Stomach smooth muscle (tissue), 2 donors: Measurements from ENCODE around the gene TAS2R40.

Experiments used
- H3K27ac ChIP-seq: one replicate; pipeline ENCODE4 v1.7.0; 2013; ENCODE audit warnings: mild to moderate bottlenecking, low read length, inconsistent platforms
- H3K27me3 ChIP-seq, 2 donors: one replicate each; pipeline ENCODE4 v1.7.0; 2013; ENCODE audit warnings: low read length in 2 of 2; ENCODE audit not compliant: insufficient read depth in 2 of 2, control insufficient read depth in 1 of 2
- H3K36me3 ChIP-seq, 2 donors: one replicate each; pipeline ENCODE4 v1.7.0; 2013; ENCODE audit warnings: low read length in 2 of 2; ENCODE audit not compliant: control insufficient read depth in 2 of 2, insufficient read depth in 2 of 2
- H3K4me1 ChIP-seq: one replicate; pipeline ENCODE4 v1.7.0; 2013; ENCODE audit warnings: low read length; ENCODE audit not compliant: control insufficient read depth, insufficient read depth
- H3K4me3 ChIP-seq, 2 donors: one replicate each; pipeline ENCODE4 v1.7.0; 2013; ENCODE audit warnings: low read length in 2 of 2
- H3K9ac ChIP-seq, 2 donors: one replicate each; pipeline ENCODE4 v1.7.0; 2013; ENCODE audit warnings: low read length in 2 of 2, mild to moderate bottlenecking in 1 of 2
- H3K9me3 ChIP-seq, 2 donors: one replicate each; pipeline ENCODE4 v1.7.0; 2013; ENCODE audit warnings: low read length in 2 of 2; ENCODE audit not compliant: control insufficient read depth in 2 of 2
- donor health status: healthy.
- donor health status: Pancreatic carcinoma.

Gene TAS2R40

DNA sequence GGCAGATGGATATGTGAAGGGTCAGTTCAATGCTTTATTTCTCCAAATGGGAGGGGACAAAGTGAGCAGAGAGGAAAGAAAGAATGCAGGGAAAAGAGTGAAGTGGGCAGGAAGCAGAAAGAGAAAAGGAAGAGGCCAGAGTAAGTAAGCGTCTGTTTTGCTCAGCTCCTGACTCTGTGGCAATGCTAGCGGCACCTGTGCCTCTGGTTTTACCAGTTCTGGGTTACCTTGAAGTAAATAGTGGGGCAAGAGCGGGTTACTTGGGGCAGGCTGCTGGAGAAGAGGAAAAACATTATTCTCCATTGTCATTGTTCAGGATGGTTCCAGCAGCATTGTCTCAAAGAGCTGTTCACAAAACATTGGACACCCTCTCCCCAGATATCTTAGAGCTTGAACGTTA, 1.9 kb downstream of the TAS2R40 start:
- H3K27ac ChIP-seq, result no peak overlapping the region
- H3K4me3 ChIP-seq, result no peak overlapping the region
- H3K9ac ChIP-seq, result no peak overlapping the region
- H3K9me3 ChIP-seq, result no peaks in the 10 kb centered on the region
- no peaks in the 10 kb centered on the region for H3K27me3 ChIP-seq
- no peaks in the 10 kb centered on the region for H3K36me3 ChIP-seq
- no peaks in the 10 kb centered on the region for H3K4me1 ChIP-seq

DNA sequence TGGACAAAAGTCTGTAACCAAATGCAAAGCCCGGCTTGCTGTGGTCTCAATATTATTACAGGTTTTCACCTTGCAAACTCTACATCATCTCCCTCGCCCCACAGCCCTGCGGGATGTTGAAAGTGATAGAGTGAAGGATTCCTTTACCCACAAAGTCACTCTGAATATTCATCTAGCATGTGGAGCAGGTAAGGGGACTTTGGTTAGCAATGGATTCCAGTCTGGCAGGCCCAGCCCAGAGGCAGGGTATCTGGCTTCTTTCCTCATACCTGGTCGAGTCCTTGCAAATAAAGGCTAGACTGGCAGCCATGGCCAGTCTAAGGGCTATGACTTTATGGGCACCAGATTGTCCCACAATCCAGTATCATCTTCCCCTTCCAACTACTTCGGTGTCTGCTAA, 3.2 kb downstream of the TAS2R40 start:
- no peaks in the 10 kb centered on the region for H3K36me3 ChIP-seq
- H3K9ac ChIP-seq, result no peak overlapping the region
- no peaks in the 10 kb centered on the region for H3K9me3 ChIP-seq
- H3K4me1 ChIP-seq, result no peaks in the 10 kb centered on the region
- no peak overlapping the region for H3K27ac ChIP-seq
- no peak overlapping the region for H3K4me3 ChIP-seq
- H3K27me3 ChIP-seq, result no peaks in the 10 kb centered on the region

DNA sequence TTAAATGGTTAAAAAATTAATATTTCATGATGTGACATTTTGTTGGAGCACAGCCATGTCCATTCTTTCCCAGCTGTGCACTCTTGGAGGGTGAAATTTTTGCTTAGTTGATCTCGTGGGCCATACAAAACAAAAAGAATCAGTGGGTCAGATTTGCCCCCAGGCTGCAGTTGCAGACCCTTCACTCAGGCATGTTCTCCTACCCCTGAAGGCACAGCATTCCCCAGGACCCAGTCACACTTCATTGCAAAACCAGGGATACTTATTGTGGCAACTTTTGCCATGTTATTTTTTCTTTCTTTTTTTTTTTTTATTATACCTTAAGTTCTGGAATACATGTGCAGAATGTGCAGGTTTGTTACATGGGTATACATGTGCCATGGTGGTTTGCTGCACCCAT, 6.0 kb downstream of the TAS2R40 start:
- no peaks in the 10 kb centered on the region for H3K36me3 ChIP-seq
- H3K27ac ChIP-seq, result no peak overlapping the region
- no peaks in the 10 kb centered on the region for H3K9me3 ChIP-seq
- no peak overlapping the region for H3K9ac ChIP-seq
- H3K4me1 ChIP-seq, result no peaks in the 10 kb centered on the region
- H3K4me3 ChIP-seq, result no peak overlapping the region
- H3K27me3 ChIP-seq, result no peaks in the 10 kb centered on the region

DNA sequence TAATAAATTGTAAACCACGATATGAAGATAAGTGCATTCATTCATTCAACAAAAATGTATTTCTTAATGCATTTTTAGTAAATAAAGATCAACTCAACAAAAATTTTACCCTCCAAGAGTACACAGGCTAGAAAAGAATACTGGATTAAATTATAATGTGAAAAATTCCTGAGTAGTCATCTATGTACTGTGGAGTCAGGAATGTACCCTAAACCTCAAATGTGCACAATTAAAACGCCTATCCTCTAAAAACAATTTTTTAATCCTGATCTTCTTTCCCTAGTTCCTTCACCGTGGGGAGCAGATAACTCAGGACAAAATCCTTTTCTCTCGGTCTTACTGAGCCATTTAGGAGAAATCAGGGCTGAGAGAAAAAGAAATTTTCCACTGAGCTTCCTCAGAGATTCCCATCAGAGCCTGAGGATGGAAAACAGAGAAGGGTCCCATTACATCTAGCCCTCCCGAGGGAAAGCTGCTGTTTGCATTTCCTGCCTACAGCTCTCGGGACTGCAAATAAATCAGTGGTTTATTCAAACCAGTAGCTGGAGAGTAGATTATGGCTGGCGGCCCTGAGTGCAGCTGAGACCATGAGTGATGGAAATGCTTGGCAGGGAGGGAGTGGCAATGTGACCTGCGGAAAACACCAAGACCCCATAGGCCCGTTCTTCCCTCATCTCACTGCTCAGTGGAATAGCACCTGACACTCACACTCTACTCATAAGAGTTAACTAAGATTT, 7.4 kb downstream of the TAS2R40 start:
- no peaks in the 10 kb centered on the region for H3K27me3 ChIP-seq
- H3K4me1 ChIP-seq, result no peaks in the 10 kb centered on the region
- no peak overlapping the region for H3K27ac ChIP-seq
- H3K9me3 ChIP-seq, result no peaks in the 10 kb centered on the region
- H3K36me3 ChIP-seq, result no peaks in the 10 kb centered on the region
- no peak overlapping the region for H3K4me3 ChIP-seq
- no peak overlapping the region for H3K9ac ChIP-seq

DNA sequence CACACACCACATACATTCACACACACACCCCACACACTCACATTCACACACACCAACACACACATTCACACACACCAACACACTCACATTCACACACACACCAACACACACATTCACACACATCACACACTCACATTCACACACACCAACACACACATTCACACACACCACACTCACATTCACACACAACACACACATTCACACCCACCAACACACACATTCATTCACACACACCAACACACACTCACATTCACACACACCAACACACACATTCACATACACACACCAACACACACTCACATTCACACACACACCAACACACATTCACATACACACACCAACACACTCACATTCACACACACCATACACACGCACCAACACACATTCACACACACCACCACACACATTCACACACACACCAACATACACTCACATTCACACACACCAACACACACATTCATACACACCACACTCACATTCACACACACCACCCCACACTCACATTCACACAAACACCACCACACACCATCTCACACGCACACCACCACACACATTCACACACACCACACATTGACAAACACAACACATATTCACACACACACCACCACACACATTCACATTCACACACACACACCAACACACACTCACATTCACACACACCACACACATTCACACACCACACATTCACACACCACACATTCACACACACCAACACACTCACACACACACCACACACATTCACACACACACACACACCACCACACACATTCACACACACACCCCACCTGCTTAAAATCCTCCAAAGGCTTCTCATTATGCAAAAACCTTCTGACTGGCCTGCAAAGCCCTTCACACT, 9.0 kb downstream of the TAS2R40 start:
- H3K27me3 ChIP-seq, result no peaks in the 10 kb centered on the region
- H3K9ac ChIP-seq, result no peak overlapping the region
- no peaks in the 10 kb centered on the region for H3K36me3 ChIP-seq
- no peak overlapping the region for H3K27ac ChIP-seq
- H3K4me1 ChIP-seq, result no peaks in the 10 kb centered on the region
- no peak overlapping the region for H3K4me3 ChIP-seq
- H3K9me3 ChIP-seq, result peaks cover 0 to under 1% of the 10 kb centered on the region in 2 donors

DNA sequence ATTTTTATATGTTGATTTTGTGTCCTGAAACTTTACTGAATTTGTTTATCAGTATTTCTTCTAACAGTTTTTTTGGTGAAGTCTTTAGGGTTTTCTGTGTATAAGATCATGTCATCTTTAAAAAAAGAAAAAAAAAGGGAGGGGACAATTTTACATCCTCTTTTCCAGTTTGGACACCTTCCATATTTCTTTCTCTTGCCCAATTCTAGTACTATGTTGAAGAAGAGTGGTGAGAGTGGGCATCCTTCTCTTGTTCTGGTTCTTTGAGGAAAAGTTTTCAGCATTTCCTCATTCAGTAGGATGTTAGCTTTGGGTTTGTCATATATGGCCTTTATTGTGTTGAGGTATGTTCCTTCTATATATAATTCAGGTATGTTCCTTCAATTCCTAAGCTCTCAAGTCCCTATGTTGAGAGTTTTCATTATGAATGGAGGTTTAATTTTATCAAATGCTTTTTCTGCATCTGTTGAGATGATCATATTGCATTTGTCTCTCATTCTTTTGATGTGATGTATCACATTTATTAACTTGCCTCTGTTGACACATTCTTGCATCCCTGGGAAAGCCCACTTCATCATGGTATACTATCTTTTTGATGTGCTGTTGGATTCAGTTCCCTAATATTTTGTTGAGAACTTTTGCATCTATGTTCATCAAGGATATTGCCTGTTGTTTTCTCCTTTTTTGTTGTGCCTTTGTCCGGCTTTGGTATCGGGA, 12.1 kb downstream of the TAS2R40 start:
- Histone ChIP-seq H3K4me3 (no peak overlapping the region), H3K4me1 (no peaks in the 10 kb centered on the region), H3K27ac (no peak overlapping the region), H3K36me3 (no peaks in the 10 kb centered on the region), H3K27me3 (no peaks in the 10 kb centered on the region), H3K9me3 (peaks cover 0 to 5% of the 10 kb centered on the region in 2 donors), H3K9ac (no peak overlapping the region)

DNA sequence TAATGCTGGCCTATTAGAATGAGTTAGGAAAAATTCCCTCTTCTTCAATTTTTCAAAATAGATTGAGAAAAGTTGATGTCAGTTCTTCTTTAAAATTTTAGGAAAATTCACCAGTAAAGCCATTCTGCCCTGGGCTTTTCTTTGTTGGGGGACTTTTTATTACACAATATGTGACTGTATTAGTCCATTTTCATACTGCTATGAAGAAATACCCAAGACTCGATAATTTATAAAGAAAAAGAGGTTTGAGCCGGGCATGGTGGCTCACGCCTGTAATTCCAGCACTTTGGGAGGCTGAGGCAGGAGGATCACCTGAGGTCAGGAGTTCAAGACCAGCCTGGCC, 12.7 kb downstream of the TAS2R40 start:
- H3K27ac ChIP-seq, result no peak overlapping the region
- no peaks in the 10 kb centered on the region for H3K4me1 ChIP-seq
- H3K27me3 ChIP-seq, result no peaks in the 10 kb centered on the region
- no peak overlapping the region for H3K4me3 ChIP-seq
- peaks cover 0 to 5% of the 10 kb centered on the region in 2 donors for H3K9me3 ChIP-seq
- no peak overlapping the region for H3K9ac ChIP-seq
- no peaks in the 10 kb centered on the region for H3K36me3 ChIP-seq

DNA sequence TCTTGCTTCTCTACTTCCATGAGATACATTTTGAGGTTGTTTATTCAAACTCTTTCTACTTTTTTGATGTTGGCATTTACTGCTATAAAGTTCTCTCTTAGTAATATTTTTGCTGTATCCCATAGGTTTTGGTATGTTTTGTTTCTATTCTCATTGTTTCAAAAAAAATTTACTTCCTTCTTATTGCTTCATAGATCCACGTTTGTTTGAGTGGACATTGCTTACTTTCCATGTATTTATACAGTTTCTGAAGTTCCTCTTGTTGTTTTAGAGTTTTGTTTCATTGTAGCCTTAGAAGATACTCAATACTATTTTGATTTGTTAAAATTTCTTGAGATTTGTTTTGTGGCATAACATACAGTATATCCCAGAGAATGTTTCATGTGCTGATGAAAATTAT, 13.7 kb downstream of the TAS2R40 start:
- Histone ChIP-seq H3K9ac (no peak overlapping the region), H3K36me3 (no peaks in the 10 kb centered on the region), H3K27me3 (no peaks in the 10 kb centered on the region), H3K27ac (no peak overlapping the region), H3K4me1 (no peaks in the 10 kb centered on the region), H3K9me3 (peaks cover 0 to 5% of the 10 kb centered on the region in 2 donors), H3K4me3 (no peak overlapping the region)

DNA sequence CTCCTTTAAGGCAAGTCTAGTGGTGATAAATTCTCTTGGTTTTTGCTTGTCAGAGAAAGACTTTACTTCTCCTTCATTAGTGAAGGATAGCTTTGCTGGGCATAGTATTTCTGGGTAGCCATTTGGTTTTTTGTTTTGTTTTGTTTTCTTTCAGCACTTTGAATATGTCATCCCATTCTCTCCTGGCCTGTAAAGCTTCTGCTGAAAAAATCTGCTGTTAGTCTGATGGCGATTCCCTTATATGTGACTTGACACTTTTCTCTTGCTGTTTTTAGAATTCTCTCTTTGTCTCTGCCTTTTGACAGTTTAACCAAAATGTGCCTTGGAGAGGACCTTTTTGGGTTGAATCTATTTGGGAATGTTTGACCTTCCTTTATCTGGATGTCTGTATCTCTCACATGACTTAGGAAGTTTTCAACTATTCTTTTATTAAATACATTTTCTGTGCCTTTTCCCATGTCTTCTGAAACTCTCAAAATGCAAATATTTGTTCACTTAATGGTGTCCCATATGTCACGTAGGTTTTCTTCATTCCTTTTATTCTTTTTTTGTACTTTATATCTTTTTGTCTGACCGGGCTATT, 14.7 kb downstream of the TAS2R40 start:
- H3K36me3 ChIP-seq, result no peaks in the 10 kb centered on the region
- H3K27me3 ChIP-seq, result no peaks in the 10 kb centered on the region
- no peak overlapping the region for H3K27ac ChIP-seq
- H3K4me1 ChIP-seq, result no peaks in the 10 kb centered on the region
- no peak overlapping the region for H3K9ac ChIP-seq
- peaks cover 0 to 5% of the 10 kb centered on the region in 2 donors for H3K9me3 ChIP-seq
- H3K4me3 ChIP-seq, result no peak overlapping the region

DNA sequence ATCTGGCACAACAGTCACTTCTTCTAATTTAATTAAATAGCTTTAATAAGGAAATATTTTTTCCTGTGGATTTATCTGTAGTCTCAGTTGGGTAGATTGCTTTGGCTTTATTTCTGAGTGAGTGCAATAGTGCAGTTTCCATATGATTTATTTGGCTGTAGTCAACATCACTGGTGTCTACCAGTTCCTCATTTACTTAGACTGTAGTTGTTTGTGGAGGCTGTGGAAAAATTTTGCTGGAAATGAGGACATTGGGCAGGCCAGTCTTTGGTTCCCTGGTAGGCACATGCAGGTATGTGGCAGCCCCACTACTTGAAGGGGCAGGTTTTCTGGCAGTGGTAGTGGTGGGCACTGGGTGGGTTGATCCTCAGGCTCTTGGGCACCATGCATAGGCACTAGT, 15.5 kb downstream of the TAS2R40 start:
- Histone ChIP-seq H3K9ac (no peak overlapping the region), H3K36me3 (no peaks in the 10 kb centered on the region), H3K27ac (no peak overlapping the region), H3K9me3 (peaks cover 0 to 5% of the 10 kb centered on the region in 2 donors), H3K4me3 (no peak overlapping the region), H3K27me3 (no peaks in the 10 kb centered on the region), H3K4me1 (no peaks in the 10 kb centered on the region)
